Activated CD8-positive, alpha-beta T cell treated with anti-CD3 and anti-CD28 coated beads for 36 hours (primary cell): ENCODE measurements around the gene EPHA1. TPM values are rescaled to one million over a fixed set of nuclear protein-coding genes. Genes with fewer than 3 reads are reported as not detected.

Experiments
- ATAC-seq: fragments of 200-7000 bp; cut with Tn5 transposase; one replicate; pipeline ENCODE4 v1.10.0; 2021; ENCODE audit warnings: mild to moderate bottlenecking, moderate library complexity
- CTCF ChIA-PET: fragments of 350-600 bp; sonication (Branson Sonifier 250); formaldehyde crosslinking; loops from one replicate; lab custom pipeline; 2021; ENCODE audit warnings: antibody characterized with exemption; lab: Charles Lee
- POLR2A ChIA-PET: fragments of 350-600 bp; sonication (Branson Sonifier 250); formaldehyde crosslinking; loops from one replicate; lab custom pipeline; 2021; ENCODE audit warnings: antibody characterized with exemption; lab: Charles Lee
- DNase-seq: peaks from one replicate; pipeline ENCODE4 v3.0.0-alpha.2; 2020
- H3K27ac Mint-ChIP-seq: one replicate; pipeline ENCODE4 v1.8.0; 2021; ENCODE audit warnings: mild to moderate bottlenecking, mixed read lengths
- H3K27me3 Mint-ChIP-seq: one replicate; pipeline ENCODE4 v1.8.0; 2021; ENCODE audit warnings: mixed read lengths
- H3K36me3 Mint-ChIP-seq: one replicate; pipeline ENCODE4 v1.8.0; 2021; ENCODE audit warnings: low read depth, mixed read lengths
- H3K4me1 Mint-ChIP-seq: one replicate; pipeline ENCODE4 v1.8.0; 2021; ENCODE audit warnings: low read depth, mixed read lengths
- H3K4me3 Mint-ChIP-seq: one replicate; pipeline ENCODE4 v1.8.0; 2021; ENCODE audit warnings: mild to moderate bottlenecking, moderate library complexity, mixed read lengths
- H3K9me3 Mint-ChIP-seq: one replicate; pipeline ENCODE4 v1.8.0; 2021; ENCODE audit warnings: mixed read lengths
- CTCF ChIP-seq: fragments of 200-600 bp; IDR thresholded peaks from one replicate; pipeline ENCODE4 v1.8.0; 2022; ENCODE audit warnings: antibody characterized with exemption, mild to moderate bottlenecking
- intact Hi-C: fragments of 100-400 bp; cut with micrococcal nuclease; formaldehyde crosslinking; loops from one replicate; pipeline ENCODE4 v1.10.0; 2022
- total RNA-seq, 2 experiments: library from RNA; stranded (reverse); gene quantifications; one replicate each; pipeline ENCODE4 v1.2.3, GENCODE V29; 2021

EPHA1 gene
- total RNA-seq, 2 experiments from 2014 or later, result 2.4 to 2.8 TPM

DNA sequence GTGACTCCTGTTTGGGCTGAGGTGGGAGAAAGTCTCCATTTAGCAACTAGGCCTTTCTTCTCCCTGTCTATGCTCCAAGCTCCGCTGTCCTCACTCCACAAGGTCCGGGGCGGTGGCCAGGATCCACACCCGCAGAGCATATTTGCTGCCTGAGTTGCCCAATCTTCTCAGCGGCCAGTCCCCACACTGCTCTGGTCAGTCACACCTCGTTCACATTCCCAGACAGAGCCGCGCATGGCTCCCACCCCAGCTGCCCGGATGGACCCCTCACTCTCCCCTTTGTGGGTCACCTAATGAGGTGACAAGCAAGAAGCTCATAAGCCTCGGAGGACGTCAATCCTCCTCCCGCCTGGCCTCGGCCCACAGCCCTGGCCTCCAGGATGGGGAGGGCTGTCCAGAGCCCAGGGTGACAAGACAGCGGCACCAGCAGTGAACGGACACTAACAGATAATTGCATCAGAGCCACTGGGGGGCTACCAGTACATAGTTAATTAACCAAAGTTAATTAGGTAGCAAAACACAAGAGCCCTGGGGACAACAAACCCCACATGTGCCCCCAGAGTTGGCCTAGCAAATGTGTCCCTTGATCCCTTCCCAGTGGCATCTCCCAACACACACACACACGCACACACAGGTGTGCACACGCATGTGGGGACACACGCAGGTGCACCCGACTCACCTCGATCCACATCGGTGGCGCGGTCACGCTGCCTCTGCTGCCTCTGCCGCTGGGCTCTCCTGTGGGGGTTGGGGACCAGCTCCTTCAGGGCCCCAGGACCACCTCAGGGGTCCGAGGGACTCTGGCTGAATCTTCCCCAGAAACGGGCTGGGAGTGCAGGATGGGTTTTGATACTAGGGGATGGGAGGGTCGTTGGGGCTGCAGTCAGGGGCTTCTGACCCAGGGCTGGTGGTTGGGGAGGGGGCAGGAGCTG is 11.8 kb downstream of the EPHA1 start:
- H3K9me3 Mint-ChIP-seq, result no peaks in the 10 kb centered on the region
- POLR2A ChIA-PET, result interaction anchor here (1.3 to 1.4 kb wide), 3 partner anchors 8 to 15 kb away, joined by 3 to 5 read pairs (median 3); no protein-coding TSS in a partner anchor
- intact Hi-C loops, result no loop called here
- no peak for ATAC-seq
- DNase-seq, result no peak
- no peaks in the 10 kb centered on the region for H3K36me3 Mint-ChIP-seq
- H3K27me3 Mint-ChIP-seq, result no peaks in the 10 kb centered on the region
- peaks cover 7% of the 10 kb centered on the region for H3K4me1 Mint-ChIP-seq
- CTCF ChIA-PET, result interaction anchor here (0.9 to 1.6 kb wide), 3 partner anchors 11 to 156 kb away, joined by 3 to 7 read pairs (median 6); partner anchors contain the start of gene EPHA1
- no peak overlapping the region for H3K27ac Mint-ChIP-seq
- no peak overlapping the region for H3K4me3 Mint-ChIP-seq
- no peak for TF ChIP-seq CTCF

- CTCF ChIA-PET, result interaction anchor here (0.9 to 1.0 kb wide), 2 partner anchors 11 to 156 kb away, joined by 3 read pairs; no protein-coding TSS in a partner anchor
- POLR2A ChIA-PET, result interaction anchor here (0.8 to 1.4 kb wide), 3 partner anchors 11 to 206 kb away, joined by 3 to 5 read pairs (median 3); no protein-coding TSS in a partner anchor
- H3K4me3 Mint-ChIP-seq, result no peak overlapping the region
- ATAC-seq (no peak), DNase-seq (no peak)
- no peaks in the 10 kb centered on the region for H3K27me3 Mint-ChIP-seq
- H3K4me1 Mint-ChIP-seq, result peaks cover 7% of the 10 kb centered on the region
- H3K27ac Mint-ChIP-seq, result no peak overlapping the region
- TF ChIP-seq CTCF, result no peak
- H3K9me3 Mint-ChIP-seq, result no peaks in the 10 kb centered on the region
- H3K36me3 Mint-ChIP-seq, result no peaks in the 10 kb centered on the region
- intact Hi-C loops, result no loop called here
These were observed 12.5 kb downstream of the EPHA1 start for GRCh38 chr7:143396182-143396581.

GRCh38 chr7:143395187-143396149 is 13.2 kb downstream of the EPHA1 start:
- POLR2A ChIA-PET, result interaction anchor here (0.6 to 1.4 kb wide), 4 partner anchors 12 to 205 kb away, joined by 3 to 5 read pairs (median 3); no protein-coding TSS in a partner anchor
- Mint-ChIP-seq H3K4me1 (peaks cover 7% of the 10 kb centered on the region), H3K27me3 (no peaks in the 10 kb centered on the region), H3K27ac (peak overlapping the region; percentile 30), H3K4me3 (no peak overlapping the region), H3K36me3 (peaks cover 5% of the 10 kb centered on the region), H3K9me3 (no peaks in the 10 kb centered on the region)
- TF ChIP-seq CTCF, result no peak
- CTCF ChIA-PET, result interaction anchor here (0.9 to 1.4 kb wide), 3 partner anchors 9 to 155 kb away, joined by 3 to 4 read pairs (median 3); no protein-coding TSS in a partner anchor
- no peak for DNase-seq
- intact Hi-C loops, result no loop called here
- ATAC-seq, result peak; percentile 61

DNA sequence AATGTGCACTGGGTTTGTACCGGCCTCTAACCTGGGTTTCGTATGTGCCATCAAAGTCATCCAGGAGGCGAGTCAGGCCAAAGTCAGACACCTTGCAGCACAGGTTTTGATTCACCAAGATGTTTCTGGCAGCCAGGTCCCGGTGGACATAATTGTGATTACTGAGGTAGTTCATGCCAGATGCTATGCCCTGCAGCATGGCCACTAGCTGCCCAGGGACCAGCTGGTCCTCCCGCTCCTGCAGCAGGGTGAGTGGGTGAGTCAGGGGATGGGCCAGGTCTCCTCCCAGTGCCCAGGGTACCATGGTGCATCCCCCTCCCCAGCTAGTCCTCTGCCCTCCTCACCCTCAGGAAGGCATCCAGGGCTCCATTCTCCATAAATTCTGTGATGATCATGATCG is 13.9 kb downstream of the EPHA1 start:
- ATAC-seq (no peak), DNase-seq (no peak)
- Mint-ChIP-seq H3K36me3 (peaks cover 11% of the 10 kb centered on the region), H3K27me3 (no peaks in the 10 kb centered on the region), H3K27ac (no peak overlapping the region), H3K4me3 (no peak overlapping the region), H3K9me3 (no peaks in the 10 kb centered on the region), H3K4me1 (peaks cover 11% of the 10 kb centered on the region)
- CTCF ChIA-PET, result interaction anchor here (1.4 kb wide), 1 partner anchor 10 kb away, joined by 4 read pairs; no protein-coding TSS in a partner anchor
- POLR2A ChIA-PET, result interaction anchor here (1.8 kb wide), 1 partner anchor 13 kb away, joined by 5 read pairs; the partner anchor contains the start of gene EPHA1
- no peak for TF ChIP-seq CTCF
- intact Hi-C loops, result no loop called here
